Panc1 (cell line): ENCODE measurements around the gene UST. TPM values are rescaled to one million over a fixed set of nuclear protein-coding genes. Genes with fewer than 3 reads are reported as not detected.

ENCODE experiments used
- ATAC-seq: fragments of 200-7000 bp; cut with Tn5 transposase; 2 replicates; pipeline ENCODE4 v1.9.1; 2020; ENCODE audit warnings: mild to moderate bottlenecking, moderate library complexity
- BruUV-seq: library from RNA; stranded (reverse); fragments of 400-500 nt; replicated peaks from 2 replicates; lab custom pipeline; 2021; lab: Mats Ljungman, UMichigan
- CTCF ChIA-PET: fragments of 300-600 bp; sonication (Branson Sonifier 250); formaldehyde crosslinking; loops from one replicate; lab custom pipeline; 2022; ENCODE audit warnings: antibody characterized with exemption; lab: Charles Lee
- POLR2A ChIA-PET: fragments of 300-600 bp; sonication (Branson Sonifier 250); formaldehyde crosslinking; loops from one replicate; lab custom pipeline; 2022; ENCODE audit warnings: antibody characterized with exemption; lab: Charles Lee
- DNase-seq: peaks from one replicate; pipeline ENCODE4 v3.0.0-alpha.2; 2010; ENCODE audit warnings: low read depth, low spot score
- H3K27ac ChIP-seq: 2 replicates; pipeline ENCODE4 v1.5.1; 2011; ENCODE audit warnings: mild to moderate bottlenecking, low read length, inconsistent platforms
- H3K27me3 ChIP-seq: fragments of 200-500 bp; sonication (Bioruptor generic); 2 replicates; pipeline ENCODE4 v1.6.0; 2014; ENCODE audit warnings: low read length, inconsistent platforms; ENCODE audit not compliant: control insufficient read depth, insufficient read depth
- H3K36me3 ChIP-seq: fragments of 200-500 bp; sonication (Bioruptor generic); 2 replicates; pipeline ENCODE4 v1.5.1; 2014; ENCODE audit warnings: inconsistent platforms, mild to moderate bottlenecking, low read length, moderate library complexity; ENCODE audit not compliant: control insufficient read depth, insufficient read depth
- H3K4me1 ChIP-seq: 2 replicates; pipeline ENCODE4 v1.5.1; 2011; ENCODE audit warnings: inconsistent platforms, mild to moderate bottlenecking, low read length, moderate library complexity; ENCODE audit not compliant: control insufficient read depth, insufficient read depth
- H3K4me3 ChIP-seq, 2 experiments: 2 replicates each; pipeline ENCODE4 v1.5.1; 2011 to 2012; ENCODE audit warnings: low read depth in 2 of 2, low read length in 2 of 2, mild to moderate bottlenecking in 2 of 2, inconsistent platforms in 1 of 2, moderate library complexity in 1 of 2
- H3K9me3 ChIP-seq: fragments of 200-500 bp; sonication (Bioruptor generic); 2 replicates; pipeline ENCODE4 v1.5.1; 2014; ENCODE audit warnings: low read depth, mild to moderate bottlenecking, inconsistent platforms, low read length, moderate library complexity; ENCODE audit not compliant: control insufficient read depth, insufficient read depth
- CTCF ChIP-seq: fragments of 450-650 bp; IDR thresholded peaks from 2 replicates; pipeline ENCODE4 v1.5.1; 2017; ENCODE audit warnings: mild to moderate bottlenecking
- POLR2AphosphoS5 ChIP-seq: IDR thresholded peaks from 2 replicates; pipeline ENCODE4 v1.6.1; 2012; ENCODE audit warnings: mild to moderate bottlenecking, low read depth, low read length, moderate library complexity
- SIN3A ChIP-seq: IDR thresholded peaks from 2 replicates; pipeline ENCODE4 v1.6.1; 2012; ENCODE audit warnings: low read depth, mild to moderate bottlenecking, low read length, moderate library complexity, borderline replicate concordance; ENCODE audit not compliant: insufficient read depth
- TCF7L2 ChIP-seq: IDR thresholded peaks from 2 replicates; pipeline ENCODE4 v1.6.1; 2011; ENCODE audit warnings: mild to moderate bottlenecking, low read depth, low read length, inconsistent platforms
- in situ Hi-C: cut with HindIII; loops from 2 replicates; pipeline ENCODE4 v1.10.0; 2016; ENCODE audit warnings: low sequenced_read_pairs, low pct_unique_long_range_greater_than_20kb
- intact Hi-C: fragments of 100-400 bp; cut with micrococcal nuclease; formaldehyde crosslinking; loops from one replicate; pipeline ENCODE4 v1.10.0; 2022; ENCODE audit not compliant: unreplicated experiment
- total RNA-seq: library from RNA; stranded (reverse); gene quantifications from one replicate; pipeline ENCODE4 v1.2.1, GENCODE V29; 2021; ENCODE audit not compliant: unreplicated experiment
- TF ChIP-seq, protein P1 (sequence below), 2 experiments: IDR thresholded peaks; 2 replicates each; pipeline ENCODE4 v1.6.1; 2011 to 2012; ENCODE audit warnings: low read depth in 2 of 2, control low read depth in 1 of 2, low read length in 1 of 2, mild to moderate bottlenecking in 1 of 2, moderate library complexity in 1 of 2; ENCODE audit not compliant: insufficient read depth in 1 of 2

UST gene
- total RNA-seq, 1 experiment from 2014 or later, result 0.15 TPM

- H3K4me1 ChIP-seq, result no peaks in the 10 kb centered on the region
- BruUV-seq, result no TSS peak
- POLR2A ChIA-PET, result no interaction called here
- no peak for DNase-seq
- ATAC-seq, result no peak
- in situ Hi-C loops, result no loop called here
- CTCF ChIA-PET, result no interaction called here
- H3K27me3 ChIP-seq, result no peaks in the 10 kb centered on the region
- no peak overlapping the region for H3K27ac ChIP-seq
- intact Hi-C loops, result no loop called here
- no peak overlapping the region for H3K4me3 ChIP-seq
- no peaks in the 10 kb centered on the region for H3K36me3 ChIP-seq
- no peak for TF ChIP-seq SIN3A
- TF ChIP-seq CTCF, result no peak
- TF ChIP-seq, protein P1, sequence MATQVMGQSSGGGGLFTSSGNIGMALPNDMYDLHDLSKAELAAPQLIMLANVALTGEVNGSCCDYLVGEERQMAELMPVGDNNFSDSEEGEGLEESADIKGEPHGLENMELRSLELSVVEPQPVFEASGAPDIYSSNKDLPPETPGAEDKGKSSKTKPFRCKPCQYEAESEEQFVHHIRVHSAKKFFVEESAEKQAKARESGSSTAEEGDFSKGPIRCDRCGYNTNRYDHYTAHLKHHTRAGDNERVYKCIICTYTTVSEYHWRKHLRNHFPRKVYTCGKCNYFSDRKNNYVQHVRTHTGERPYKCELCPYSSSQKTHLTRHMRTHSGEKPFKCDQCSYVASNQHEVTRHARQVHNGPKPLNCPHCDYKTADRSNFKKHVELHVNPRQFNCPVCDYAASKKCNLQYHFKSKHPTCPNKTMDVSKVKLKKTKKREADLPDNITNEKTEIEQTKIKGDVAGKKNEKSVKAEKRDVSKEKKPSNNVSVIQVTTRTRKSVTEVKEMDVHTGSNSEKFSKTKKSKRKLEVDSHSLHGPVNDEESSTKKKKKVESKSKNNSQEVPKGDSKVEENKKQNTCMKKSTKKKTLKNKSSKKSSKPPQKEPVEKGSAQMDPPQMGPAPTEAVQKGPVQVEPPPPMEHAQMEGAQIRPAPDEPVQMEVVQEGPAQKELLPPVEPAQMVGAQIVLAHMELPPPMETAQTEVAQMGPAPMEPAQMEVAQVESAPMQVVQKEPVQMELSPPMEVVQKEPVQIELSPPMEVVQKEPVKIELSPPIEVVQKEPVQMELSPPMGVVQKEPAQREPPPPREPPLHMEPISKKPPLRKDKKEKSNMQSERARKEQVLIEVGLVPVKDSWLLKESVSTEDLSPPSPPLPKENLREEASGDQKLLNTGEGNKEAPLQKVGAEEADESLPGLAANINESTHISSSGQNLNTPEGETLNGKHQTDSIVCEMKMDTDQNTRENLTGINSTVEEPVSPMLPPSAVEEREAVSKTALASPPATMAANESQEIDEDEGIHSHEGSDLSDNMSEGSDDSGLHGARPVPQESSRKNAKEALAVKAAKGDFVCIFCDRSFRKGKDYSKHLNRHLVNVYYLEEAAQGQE (IDR thresholded peaks at IDR 0.05; ENCODE audit: insufficient read depth in 1 of 2, low read depth in 2 of 2, low read length in 1 of 2), result no peak
- TF ChIP-seq TCF7L2, result no peak
- TF ChIP-seq POLR2AphosphoS5, result no peak
- no peaks in the 10 kb centered on the region for H3K9me3 ChIP-seq
Measured at GRCh38 chr6:148845464-148845863, 98.6 kb downstream of the UST start.

DNA sequence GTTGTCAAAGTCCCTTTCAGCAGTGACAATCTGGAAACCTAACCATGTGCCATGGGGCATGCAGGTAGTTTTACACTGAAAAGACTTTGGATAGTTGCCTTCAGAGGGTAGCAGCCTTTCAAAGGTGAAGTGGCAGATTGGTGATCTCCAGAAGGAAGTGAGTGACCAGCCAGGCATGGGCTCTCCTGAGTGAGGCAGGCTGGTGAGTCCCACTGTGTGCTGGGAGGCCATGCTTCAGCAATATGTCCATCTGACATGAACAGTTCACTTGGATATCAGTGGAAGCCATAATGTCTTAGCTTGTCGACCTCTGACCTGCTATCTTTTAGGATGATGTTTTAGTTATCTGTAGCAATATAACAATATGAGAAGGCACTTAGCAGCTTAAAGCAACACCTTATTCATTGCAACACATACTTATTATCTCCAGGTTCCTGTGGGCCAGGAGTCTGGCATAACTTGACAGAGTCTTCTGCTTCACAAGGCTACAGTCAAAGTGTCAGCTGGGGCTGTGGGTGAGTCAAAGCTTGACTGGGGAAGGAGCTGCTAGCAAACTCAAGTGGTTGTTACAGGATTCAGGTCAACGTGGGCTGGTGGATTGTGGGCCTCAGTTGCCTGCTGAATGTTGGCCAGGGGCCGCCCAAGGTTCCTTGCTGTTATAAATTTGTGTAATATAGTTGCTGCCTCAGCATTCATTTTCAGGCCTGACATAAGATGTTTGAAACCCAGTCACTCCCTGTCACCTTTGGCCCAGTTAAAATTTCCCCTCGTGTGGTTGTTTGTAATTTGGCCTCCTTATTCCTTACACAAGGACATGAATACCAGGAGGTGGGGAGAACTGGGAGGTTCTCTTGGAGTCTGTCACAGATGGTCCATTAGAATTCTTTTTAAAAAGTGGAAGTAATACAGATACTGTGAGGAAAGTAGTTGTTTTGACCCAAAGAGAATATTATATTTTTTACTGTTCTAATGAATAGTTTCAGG lies 100.2 kb downstream of the UST start:
- Histone ChIP-seq H3K27ac (no peak overlapping the region), H3K9me3 (no peaks in the 10 kb centered on the region), H3K4me3 (no peak overlapping the region), H3K27me3 (no peaks in the 10 kb centered on the region), H3K4me1 (no peaks in the 10 kb centered on the region), H3K36me3 (no peaks in the 10 kb centered on the region)
- BruUV-seq, result no TSS peak
- intact Hi-C loops (no loop called here), in situ Hi-C loops (no loop called here)
- ChIA-PET POLR2A (no interaction called here), CTCF (no interaction called here)
- ATAC-seq (no peak), DNase-seq (no peak)
- TF ChIP-seq SIN3A (no peak), CTCF (no peak), TCF7L2 (no peak), POLR2AphosphoS5 (no peak)
- TF ChIP-seq, protein P1 (IDR thresholded peaks at IDR 0.05; ENCODE audit: insufficient read depth in 1 of 2, low read depth in 2 of 2, low read length in 1 of 2), result no peak
